HFFc6 (cell line): ENCODE measurements around the gene JARID2. TPM values are rescaled to one million over a fixed set of nuclear protein-coding genes. Genes with fewer than 3 reads are reported as not detected.

ENCODE experiments used
- DNase-seq: peaks from one replicate; pipeline ENCODE4 v3.0.0-alpha.2; 2018
- H3K27ac Mint-ChIP-seq: 2 replicates; pipeline ENCODE4 v1.8.0; 2020; ENCODE audit warnings: mild to moderate bottlenecking, mixed read lengths
- H3K27me3 Mint-ChIP-seq: 2 replicates; pipeline ENCODE4 v1.8.0; 2021; ENCODE audit warnings: mild to moderate bottlenecking, moderate library complexity, mixed read lengths; ENCODE audit not compliant: insufficient read depth
- H3K36me3 Mint-ChIP-seq: 2 replicates; pipeline ENCODE4 v1.8.0; 2021; ENCODE audit warnings: low read depth, mixed read lengths
- H3K4me1 Mint-ChIP-seq: 2 replicates; pipeline ENCODE4 v1.8.0; 2020; ENCODE audit warnings: low read depth, mixed read lengths
- H3K4me3 Mint-ChIP-seq: 2 replicates; pipeline ENCODE4 v1.8.0; 2020; ENCODE audit warnings: mild to moderate bottlenecking, moderate library complexity, mixed read lengths
- H3K9me3 Mint-ChIP-seq: 2 replicates; pipeline ENCODE4 v1.8.0; 2020; ENCODE audit warnings: mild to moderate bottlenecking, mixed read lengths
- total RNA-seq, 6 experiments: library from RNA; stranded (reverse); fragmentation: NEBNext Ultra II Directional; extraction: Animal tissue kit (Norgen Biotek cat#: 25700); gene quantifications; 2 replicates in 1 of 6; 3 replicates in 5 of 6; pipeline ENCODE4 v1.2.3, GENCODE V29; 2021
- TF ChIP-seq, protein P1 (sequence below): fragments of 200-600 bp; sonication (generic); IDR thresholded peaks from 2 replicates; pipeline ENCODE4 v1.5.0; 2021; ENCODE audit warnings: antibody characterized with exemption, mild to moderate bottlenecking

Gene JARID2
- total RNA-seq, 6 experiments from 2014 or later = 8.3 to 10.1 (median 9.5) TPM

DNA sequence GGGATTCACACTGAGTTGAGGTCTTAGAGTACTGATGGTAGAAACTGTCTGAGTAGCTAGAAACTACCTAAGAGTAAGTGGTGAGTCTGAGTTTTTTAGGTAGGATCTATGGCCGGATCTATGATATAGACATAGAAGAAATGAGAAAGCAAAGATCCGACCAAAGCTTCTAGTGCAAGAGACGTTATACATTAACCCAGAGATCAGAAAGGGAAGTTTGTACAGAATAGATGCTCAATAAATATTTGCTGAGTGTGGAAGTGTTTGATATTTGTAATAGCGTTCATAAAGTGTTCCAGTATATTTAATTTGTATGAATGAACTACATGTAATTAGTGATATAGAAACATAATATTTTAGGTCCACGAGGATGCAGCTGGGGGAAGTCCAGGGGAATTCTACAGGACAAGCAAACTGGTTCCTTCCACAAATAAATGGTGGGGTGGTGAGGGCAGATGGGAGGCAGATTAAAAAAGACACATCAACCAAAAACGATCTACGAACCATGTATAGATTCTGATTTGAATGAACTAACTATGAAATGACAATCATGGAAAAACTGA is 31.9 kb upstream of the JARID2 start:
- Mint-ChIP-seq H3K4me1 (no peaks in the 10 kb centered on the region), H3K4me3 (no peak overlapping the region), H3K27me3 (no peaks in the 10 kb centered on the region; the same call in 1 of the 2 replicates), H3K36me3 (no peaks in the 10 kb centered on the region), H3K9me3 (no peaks in the 10 kb centered on the region), H3K27ac (no peak overlapping the region)
- TF ChIP-seq, protein P1, sequence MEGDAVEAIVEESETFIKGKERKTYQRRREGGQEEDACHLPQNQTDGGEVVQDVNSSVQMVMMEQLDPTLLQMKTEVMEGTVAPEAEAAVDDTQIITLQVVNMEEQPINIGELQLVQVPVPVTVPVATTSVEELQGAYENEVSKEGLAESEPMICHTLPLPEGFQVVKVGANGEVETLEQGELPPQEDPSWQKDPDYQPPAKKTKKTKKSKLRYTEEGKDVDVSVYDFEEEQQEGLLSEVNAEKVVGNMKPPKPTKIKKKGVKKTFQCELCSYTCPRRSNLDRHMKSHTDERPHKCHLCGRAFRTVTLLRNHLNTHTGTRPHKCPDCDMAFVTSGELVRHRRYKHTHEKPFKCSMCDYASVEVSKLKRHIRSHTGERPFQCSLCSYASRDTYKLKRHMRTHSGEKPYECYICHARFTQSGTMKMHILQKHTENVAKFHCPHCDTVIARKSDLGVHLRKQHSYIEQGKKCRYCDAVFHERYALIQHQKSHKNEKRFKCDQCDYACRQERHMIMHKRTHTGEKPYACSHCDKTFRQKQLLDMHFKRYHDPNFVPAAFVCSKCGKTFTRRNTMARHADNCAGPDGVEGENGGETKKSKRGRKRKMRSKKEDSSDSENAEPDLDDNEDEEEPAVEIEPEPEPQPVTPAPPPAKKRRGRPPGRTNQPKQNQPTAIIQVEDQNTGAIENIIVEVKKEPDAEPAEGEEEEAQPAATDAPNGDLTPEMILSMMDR = no peak
- no peak for DNase-seq

DNA sequence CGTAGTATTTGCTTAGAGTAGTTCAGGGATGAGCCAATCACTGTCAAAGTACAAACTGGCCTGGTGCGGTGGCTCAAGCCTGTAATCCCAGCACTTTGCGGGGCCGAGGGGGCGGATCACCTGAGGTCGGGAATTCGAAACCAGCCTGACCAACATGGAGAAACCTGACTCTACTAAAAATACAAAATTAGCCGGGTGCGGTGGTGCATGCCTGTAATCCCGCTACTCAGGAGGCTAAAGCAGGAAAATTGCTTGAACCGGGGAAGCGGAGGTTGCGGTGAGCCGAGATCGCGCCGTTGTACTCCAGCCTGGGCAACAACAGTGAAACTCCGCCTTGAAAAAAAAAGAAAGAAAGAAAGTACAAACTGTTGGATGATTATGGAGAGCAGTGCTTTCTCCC is 27.5 kb upstream of the JARID2 start:
- TF ChIP-seq, protein P1 = no peak
- H3K4me1 Mint-ChIP-seq = peaks cover 9% of the 10 kb centered on the region

DNA sequence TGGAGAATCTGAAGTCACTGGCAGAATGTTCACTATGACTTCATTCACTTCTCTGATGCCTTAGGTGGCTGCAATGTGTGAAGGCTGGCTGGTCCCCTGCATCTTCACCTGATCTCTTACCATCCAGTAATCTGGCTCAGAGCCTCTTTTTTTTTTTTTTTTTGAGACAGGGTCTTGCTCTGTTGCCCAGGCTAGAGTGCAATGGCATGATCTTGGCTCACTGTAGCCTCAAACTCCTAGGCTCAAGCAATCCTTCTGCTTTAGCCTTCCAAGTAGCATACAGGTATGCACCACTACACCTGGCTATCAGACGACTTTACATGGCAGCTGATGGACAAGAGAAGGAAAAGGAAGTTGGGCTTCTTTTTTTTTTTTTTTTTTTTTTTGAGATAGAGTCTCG is 25.8 kb upstream of the JARID2 start:
- no peak overlapping the region for H3K4me3 Mint-ChIP-seq
- no peak for DNase-seq
- H3K9me3 Mint-ChIP-seq = no peaks in the 10 kb centered on the region
- peaks cover 9% of the 10 kb centered on the region for H3K27me3 Mint-ChIP-seq
- H3K4me1 Mint-ChIP-seq = peaks cover 15% of the 10 kb centered on the region
- no peaks in the 10 kb centered on the region for H3K36me3 Mint-ChIP-seq
- TF ChIP-seq, protein P1 = no peak
- no peak overlapping the region for H3K27ac Mint-ChIP-seq

More for the DNA sequence above, 27.5 kb upstream of the JARID2 start:
- no peak for DNase-seq
- H3K27me3 Mint-ChIP-seq = peaks cover 4% of the 10 kb centered on the region
- H3K36me3 Mint-ChIP-seq = no peaks in the 10 kb centered on the region
- no peak overlapping the region for H3K27ac Mint-ChIP-seq
- H3K4me3 Mint-ChIP-seq = no peak overlapping the region
- no peaks in the 10 kb centered on the region for H3K9me3 Mint-ChIP-seq

DNA sequence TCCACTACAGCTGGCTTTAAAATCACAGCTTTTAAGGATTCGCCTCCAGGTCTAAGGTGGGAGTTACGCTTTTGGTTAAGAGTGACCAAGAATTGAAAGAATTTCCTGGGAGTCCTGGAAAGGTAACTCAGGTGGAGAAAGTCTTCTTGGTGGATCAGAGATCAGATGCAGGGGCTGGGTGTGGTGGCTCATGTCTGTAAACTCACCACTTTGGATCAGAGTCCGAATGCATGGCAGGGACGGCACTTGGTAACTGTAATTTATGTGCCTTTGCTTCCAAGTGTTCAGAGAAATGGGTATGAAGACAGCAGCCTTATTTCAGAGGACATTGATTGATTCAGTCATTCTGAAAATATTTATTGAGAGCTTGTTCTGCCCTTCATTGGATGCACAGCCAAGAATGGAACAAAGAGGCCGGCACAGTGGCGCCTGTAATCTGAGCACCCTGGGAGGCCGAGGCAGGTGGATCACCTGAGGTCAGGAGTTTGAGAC is 18.0 kb upstream of the JARID2 start:
- Mint-ChIP-seq H3K4me3 (no peak overlapping the region), H3K9me3 (peaks cover 6% of the 10 kb centered on the region; the same call in 1 of the 2 replicates), H3K27me3 (peaks cover 9% of the 10 kb centered on the region), H3K4me1 (peaks cover 6% of the 10 kb centered on the region; the same call in 1 of the 2 replicates), H3K27ac (no peak overlapping the region), H3K36me3 (no peaks in the 10 kb centered on the region)
- DNase-seq = no peak
- TF ChIP-seq, protein P1 = no peak

DNA sequence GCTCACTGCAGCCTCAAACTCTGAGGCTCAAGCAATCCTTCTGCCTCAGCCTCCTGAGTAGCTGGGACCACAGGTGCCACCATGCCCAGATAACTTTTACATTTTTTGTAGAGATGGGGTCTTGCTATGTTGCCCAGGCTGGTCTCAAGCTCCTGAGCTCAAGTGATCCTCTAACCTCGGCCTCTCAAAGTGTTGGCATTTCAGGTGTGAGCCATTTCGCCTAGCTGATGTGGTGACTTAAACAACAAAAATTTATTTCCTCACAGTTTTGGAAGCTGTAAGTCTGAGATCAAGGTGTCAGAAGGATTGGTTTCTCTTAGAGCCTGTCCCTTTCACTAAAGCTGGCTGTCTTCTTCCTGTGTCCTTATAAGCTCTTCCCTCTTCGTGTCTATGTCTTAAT is 15.0 kb upstream of the JARID2 start:
- H3K27me3 Mint-ChIP-seq = peaks cover 2% of the 10 kb centered on the region; the same call in 1 of the 2 replicates
- DNase-seq = no peak
- H3K4me1 Mint-ChIP-seq = no peaks in the 10 kb centered on the region
- H3K4me3 Mint-ChIP-seq = no peak overlapping the region
- H3K9me3 Mint-ChIP-seq = peaks cover 6% of the 10 kb centered on the region; the same call in 1 of the 2 replicates
- TF ChIP-seq, protein P1 = no peak
- no peak overlapping the region for H3K27ac Mint-ChIP-seq
- H3K36me3 Mint-ChIP-seq = no peaks in the 10 kb centered on the region
